NT2/D1 (cell line): ENCODE data around the gene ZFAND2A.

ENCODE experiments used
- DNase-seq: peaks from one replicate; pipeline ENCODE4 v3.0.0-alpha.2; 2011; ENCODE audit warnings: low read depth, low spot score
- H3K27me3 ChIP-seq: 2 replicates; pipeline ENCODE4 v1.6.0; 2011; ENCODE audit warnings: mild to moderate bottlenecking; ENCODE audit not compliant: insufficient read length, insufficient read depth
- H3K36me3 ChIP-seq: 2 replicates; pipeline ENCODE4 v1.6.1; 2011; ENCODE audit warnings: mild to moderate bottlenecking, low read length, mixed read lengths; ENCODE audit not compliant: insufficient read depth, insufficient read length
- H3K4me1 ChIP-seq: 2 replicates; pipeline ENCODE4 v1.5.1; 2011; ENCODE audit not compliant: insufficient read depth, insufficient read length
- H3K4me3 ChIP-seq: 2 replicates; pipeline ENCODE4 v1.5.1; 2011; ENCODE audit warnings: low read depth; ENCODE audit not compliant: insufficient read length
- H3K9ac ChIP-seq: 2 replicates; pipeline ENCODE4 v1.6.0; 2011; ENCODE audit warnings: low read depth; ENCODE audit not compliant: insufficient read length
- H3K9me3 ChIP-seq: 2 replicates; pipeline ENCODE4 v1.5.1; 2011; ENCODE audit warnings: mild to moderate bottlenecking, low read length; ENCODE audit not compliant: insufficient read depth
- SUZ12 ChIP-seq: IDR thresholded peaks from 2 replicates; pipeline ENCODE4 v1.6.1; 2011; ENCODE audit not compliant: insufficient read length, insufficient read depth; ENCODE audit errors: extremely low read depth
- YY1 ChIP-seq: IDR thresholded peaks from 2 replicates; pipeline ENCODE4 v1.6.1; 2011; ENCODE audit not compliant: insufficient read length, insufficient read depth
- ZNF274 ChIP-seq: IDR thresholded peaks from 2 replicates; pipeline ENCODE4 v1.6.1; 2011; ENCODE audit warnings: mild to moderate bottlenecking, low read depth, low read length

The ZFAND2A gene

GRCh38 chr7:1112109-1112508 lies 47.9 kb downstream of the ZFAND2A start:
- Histone ChIP-seq H3K9ac (no peak overlapping the region), H3K36me3 (peaks cover 63% of the 10 kb centered on the region), H3K4me3 (no peak overlapping the region), H3K27me3 (no peaks in the 10 kb centered on the region), H3K4me1 (peaks cover 5% of the 10 kb centered on the region), H3K9me3 (peaks cover 6% of the 10 kb centered on the region; the same call in 1 of the 2 replicates)
- TF ChIP-seq ZNF274 (no peak), SUZ12 (no peak), YY1 (no peak)
- DNase-seq, result no peak

GRCh38 chr7:1111156-1111555 lies 48.8 kb downstream of the ZFAND2A start:
- no peak for DNase-seq
- TF ChIP-seq SUZ12, result no peak
- no peak for TF ChIP-seq ZNF274
- no peak for TF ChIP-seq YY1
- no peak overlapping the region for H3K9ac ChIP-seq
- H3K9me3 ChIP-seq, result peaks cover 6% of the 10 kb centered on the region; the same call in 1 of the 2 replicates
- H3K4me3 ChIP-seq, result no peak overlapping the region
- H3K36me3 ChIP-seq, result peaks cover 69% of the 10 kb centered on the region
- peaks cover 5% of the 10 kb centered on the region for H3K4me1 ChIP-seq
- no peaks in the 10 kb centered on the region for H3K27me3 ChIP-seq

GRCh38 chr7:1110358-1110757 lies 49.6 kb downstream of the ZFAND2A start:
- no peak for DNase-seq
- Histone ChIP-seq H3K27me3 (no peaks in the 10 kb centered on the region), H3K9ac (no peak overlapping the region), H3K36me3 (peaks cover 64% of the 10 kb centered on the region), H3K4me1 (peaks cover 5% of the 10 kb centered on the region), H3K9me3 (no peaks in the 10 kb centered on the region), H3K4me3 (no peak overlapping the region)
- TF ChIP-seq SUZ12 (no peak), ZNF274 (no peak), YY1 (no peak)

GRCh38 chr7:1109581-1110310 lies 50.2 kb downstream of the ZFAND2A start:
- H3K9ac ChIP-seq, result no peak overlapping the region
- H3K27me3 ChIP-seq, result no peaks in the 10 kb centered on the region
- peaks cover 5% of the 10 kb centered on the region for H3K4me1 ChIP-seq
- no peak overlapping the region for H3K4me3 ChIP-seq
- no peaks in the 10 kb centered on the region for H3K9me3 ChIP-seq
- no peak for DNase-seq
- TF ChIP-seq YY1 (no peak), SUZ12 (no peak), ZNF274 (no peak)
- peaks cover 62% of the 10 kb centered on the region for H3K36me3 ChIP-seq

- Histone ChIP-seq H3K9ac (no peak overlapping the region), H3K9me3 (no peaks in the 10 kb centered on the region), H3K27me3 (no peaks in the 10 kb centered on the region), H3K4me1 (peaks cover 5% of the 10 kb centered on the region), H3K4me3 (no peak overlapping the region), H3K36me3 (peaks cover 63% of the 10 kb centered on the region)
- no peak for DNase-seq
- no peak for TF ChIP-seq ZNF274
- TF ChIP-seq SUZ12, result no peak
- TF ChIP-seq YY1, result no peak
Observed at GRCh38 chr7:1108264-1108920, 51.6 kb downstream of the ZFAND2A start.

GRCh38 chr7:1106793-1107421 lies 53.1 kb downstream of the ZFAND2A start:
- Histone ChIP-seq H3K4me3 (no peak overlapping the region), H3K27me3 (no peaks in the 10 kb centered on the region), H3K4me1 (peaks cover 5% of the 10 kb centered on the region), H3K9ac (no peak overlapping the region), H3K36me3 (peaks cover 52% of the 10 kb centered on the region), H3K9me3 (no peaks in the 10 kb centered on the region)
- no peak for DNase-seq
- TF ChIP-seq ZNF274, result no peak
- TF ChIP-seq SUZ12, result no peak
- no peak for TF ChIP-seq YY1

GRCh38 chr7:1106063-1106792 lies 53.8 kb downstream of the ZFAND2A start:
- no peak for DNase-seq
- no peak overlapping the region for H3K4me3 ChIP-seq
- H3K36me3 ChIP-seq, result peaks cover 47% of the 10 kb centered on the region
- TF ChIP-seq SUZ12 (no peak), ZNF274 (no peak), YY1 (no peak)
- H3K9ac ChIP-seq, result no peak overlapping the region
- peaks cover 11% of the 10 kb centered on the region for H3K4me1 ChIP-seq
- no peaks in the 10 kb centered on the region for H3K9me3 ChIP-seq
- no peaks in the 10 kb centered on the region for H3K27me3 ChIP-seq
